ENCODE data around the gene TCP11L2. TPM values are rescaled to one million over a fixed set of nuclear protein-coding genes. Genes with fewer than 3 reads are reported as not detected.

TCP11L2 gene
- total RNA-seq, 1 experiment from 2014 or later = 10.2 TPM

DNA sequence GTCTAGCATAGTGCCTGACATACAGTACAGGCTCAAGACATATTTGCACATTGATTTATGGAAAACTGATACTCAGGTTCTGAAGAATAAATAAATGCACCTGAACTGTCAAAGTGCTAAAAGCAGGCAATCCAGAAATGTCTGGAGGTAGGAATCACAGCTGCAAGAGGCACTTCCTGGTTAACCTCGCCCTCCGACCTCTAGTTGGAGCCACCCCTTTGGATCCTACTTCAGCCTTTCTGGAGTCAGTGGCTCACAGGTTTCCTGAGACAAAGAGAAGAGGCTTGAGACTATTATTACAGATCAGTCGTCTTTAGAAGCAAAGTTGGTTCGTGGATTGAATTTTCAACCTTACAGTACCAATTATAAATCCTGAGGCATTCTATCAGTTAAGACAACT lies 13.0 kb downstream of the TCP11L2 start:
- no peak overlapping the region for H3K4me3 Mint-ChIP-seq (ENCODE audit: unreplicated experiment)
- no TSS peak for BruUV-seq (replicated peaks)
- POLR2A ChIA-PET = interaction anchor here (1.2 to 6.1 kb wide), 2 partner anchors 12 to 28 kb away, joined by 3 to 62 read pairs; partner anchors contain the start of gene TCP11L2
- TF ChIP-seq, protein P1, sequence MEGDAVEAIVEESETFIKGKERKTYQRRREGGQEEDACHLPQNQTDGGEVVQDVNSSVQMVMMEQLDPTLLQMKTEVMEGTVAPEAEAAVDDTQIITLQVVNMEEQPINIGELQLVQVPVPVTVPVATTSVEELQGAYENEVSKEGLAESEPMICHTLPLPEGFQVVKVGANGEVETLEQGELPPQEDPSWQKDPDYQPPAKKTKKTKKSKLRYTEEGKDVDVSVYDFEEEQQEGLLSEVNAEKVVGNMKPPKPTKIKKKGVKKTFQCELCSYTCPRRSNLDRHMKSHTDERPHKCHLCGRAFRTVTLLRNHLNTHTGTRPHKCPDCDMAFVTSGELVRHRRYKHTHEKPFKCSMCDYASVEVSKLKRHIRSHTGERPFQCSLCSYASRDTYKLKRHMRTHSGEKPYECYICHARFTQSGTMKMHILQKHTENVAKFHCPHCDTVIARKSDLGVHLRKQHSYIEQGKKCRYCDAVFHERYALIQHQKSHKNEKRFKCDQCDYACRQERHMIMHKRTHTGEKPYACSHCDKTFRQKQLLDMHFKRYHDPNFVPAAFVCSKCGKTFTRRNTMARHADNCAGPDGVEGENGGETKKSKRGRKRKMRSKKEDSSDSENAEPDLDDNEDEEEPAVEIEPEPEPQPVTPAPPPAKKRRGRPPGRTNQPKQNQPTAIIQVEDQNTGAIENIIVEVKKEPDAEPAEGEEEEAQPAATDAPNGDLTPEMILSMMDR (IDR thresholded peaks at IDR 0.05; ENCODE audit: unreplicated experiment) = no peak
- peaks cover 13% of the 10 kb centered on the region for H3K4me1 Mint-ChIP-seq (ENCODE audit: insufficient read depth, unreplicated experiment)
- DNase-seq (ENCODE audit: unreplicated experiment) = no peak
- no peak overlapping the region for H3K27ac Mint-ChIP-seq (ENCODE audit: low read depth, unreplicated experiment)
- H3K9me3 Mint-ChIP-seq (ENCODE audit: unreplicated experiment) = no peaks in the 10 kb centered on the region
- intact Hi-C loops (cut with micrococcal nuclease) = no loop called here
- peaks cover 47% of the 10 kb centered on the region for H3K36me3 Mint-ChIP-seq (ENCODE audit: insufficient read depth, unreplicated experiment)
- H3K27me3 Mint-ChIP-seq (ENCODE audit: insufficient read depth, unreplicated experiment) = no peaks in the 10 kb centered on the region
- CTCF ChIA-PET = interaction anchor here (0.7 to 2.9 kb wide), 5 partner anchors 11 to 92 kb away, joined by 3 to 13 read pairs (median 4); no protein-coding TSS in a partner anchor

DNA sequence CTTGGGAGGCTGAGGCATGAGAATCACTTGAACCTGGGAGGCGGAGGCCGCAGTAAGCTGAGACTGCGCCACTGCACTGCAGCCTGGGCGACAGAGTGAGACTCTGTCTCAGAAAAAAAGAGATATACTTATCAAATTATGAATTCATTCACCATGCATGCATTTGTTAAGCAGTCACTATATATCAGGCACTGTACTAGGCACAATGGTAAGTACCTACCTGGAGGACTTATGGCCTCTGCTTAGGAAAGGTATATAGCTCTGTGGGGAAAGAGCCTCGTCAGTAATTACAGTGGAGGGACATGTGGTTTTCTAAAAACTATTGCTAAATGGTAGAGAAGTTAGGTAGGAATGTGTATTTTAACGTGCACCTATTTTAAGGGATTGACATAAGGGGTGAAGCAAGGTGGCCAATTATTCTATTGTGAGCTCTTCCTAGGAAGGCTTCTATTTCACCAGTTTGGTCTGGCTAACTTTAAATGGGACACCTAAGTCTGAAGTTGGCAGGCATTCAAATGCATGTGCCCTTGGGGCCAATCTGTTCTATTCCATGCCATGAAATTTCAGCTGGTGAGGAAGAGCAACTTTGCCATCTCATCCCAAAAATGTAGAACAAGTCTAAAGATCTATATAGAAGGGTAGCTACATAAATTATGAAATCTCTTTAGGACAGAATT lies 15.0 kb downstream of the TCP11L2 start:
- H3K4me1 Mint-ChIP-seq (ENCODE audit: insufficient read depth, unreplicated experiment) = peaks cover 13% of the 10 kb centered on the region
- peaks cover 58% of the 10 kb centered on the region for H3K36me3 Mint-ChIP-seq (ENCODE audit: insufficient read depth, unreplicated experiment)
- POLR2A ChIA-PET = interaction anchor here (1.0 to 6.1 kb wide), 11 partner anchors 8 to 75 kb away, joined by 3 to 62 read pairs (median 4); partner anchors contain the start of genes POLR3B and TCP11L2
- TF ChIP-seq, protein P1 (IDR thresholded peaks at IDR 0.05; ENCODE audit: unreplicated experiment) = no peak
- peak overlapping the region; percentile 21 for H3K27ac Mint-ChIP-seq (ENCODE audit: low read depth, unreplicated experiment)
- CTCF ChIA-PET = interaction anchor here (0.5 to 2.9 kb wide), 10 partner anchors 9 to 1676 kb away, joined by 3 to 13 read pairs (median 4); partner anchors contain the start of gene POLR3B
- H3K4me3 Mint-ChIP-seq (ENCODE audit: unreplicated experiment) = no peak overlapping the region
- no TSS peak for BruUV-seq (replicated peaks)
- no peaks in the 10 kb centered on the region for H3K9me3 Mint-ChIP-seq (ENCODE audit: unreplicated experiment)
- peak; percentile 90 for DNase-seq (ENCODE audit: unreplicated experiment)
- H3K27me3 Mint-ChIP-seq (ENCODE audit: insufficient read depth, unreplicated experiment) = no peaks in the 10 kb centered on the region
- intact Hi-C loops (cut with micrococcal nuclease) = no loop called here

DNA sequence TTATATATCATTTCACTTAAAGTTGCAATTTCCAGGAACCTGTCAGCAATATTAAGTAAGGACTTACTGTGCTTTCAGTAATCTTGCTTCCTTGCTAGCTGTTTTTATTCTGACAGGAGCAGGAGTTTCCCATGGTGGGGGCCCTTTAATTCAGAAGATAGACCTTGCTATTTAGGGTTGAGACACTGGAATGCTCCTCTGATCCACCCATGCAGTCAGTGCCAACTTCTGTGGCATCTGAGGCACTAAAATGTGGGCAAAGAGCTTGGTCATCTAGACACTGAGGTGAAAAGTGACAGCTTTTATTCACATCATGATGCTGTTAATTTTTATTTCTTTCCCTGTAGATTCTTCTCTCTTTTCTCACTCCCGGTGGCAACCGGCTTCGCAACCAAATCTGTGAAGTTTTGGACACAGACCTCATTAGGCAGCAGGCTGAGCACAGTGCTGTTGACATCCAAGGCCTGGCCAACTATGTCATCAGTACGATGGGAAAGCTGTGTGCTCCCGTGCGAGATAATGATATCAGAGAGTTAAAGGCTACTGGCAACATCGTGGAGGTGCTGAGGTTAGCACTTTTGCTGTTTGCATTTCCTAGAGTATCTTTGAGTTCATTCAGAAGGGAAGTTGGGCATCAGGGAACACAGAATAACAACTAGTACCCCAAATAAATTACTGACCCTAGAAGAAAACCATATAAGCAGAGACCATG lies 18.8 kb downstream of the TCP11L2 start:
- TF ChIP-seq, protein P1 (IDR thresholded peaks at IDR 0.05; ENCODE audit: unreplicated experiment) = no peak
- ChIA-PET POLR2A (interaction anchor here (1.3 to 1.9 kb wide), 2 partner anchors 21 to 37 kb away, joined by 5 to 8 read pairs; partner anchors contain the start of gene POLR3B), CTCF (interaction anchor here (0.6 to 2.5 kb wide), 7 partner anchors 14 to 1943 kb away, joined by 3 to 10 read pairs (median 3); partner anchors contain the start of gene POLR3B)
- Mint-ChIP-seq H3K36me3 (ENCODE audit: insufficient read depth, unreplicated experiment) (peaks cover 51% of the 10 kb centered on the region), H3K4me1 (ENCODE audit: insufficient read depth, unreplicated experiment) (peaks cover 13% of the 10 kb centered on the region), H3K9me3 (ENCODE audit: unreplicated experiment) (no peaks in the 10 kb centered on the region), H3K27ac (ENCODE audit: low read depth, unreplicated experiment) (no peak overlapping the region), H3K27me3 (ENCODE audit: insufficient read depth, unreplicated experiment) (no peaks in the 10 kb centered on the region), H3K4me3 (ENCODE audit: unreplicated experiment) (no peak overlapping the region)
- DNase-seq (ENCODE audit: unreplicated experiment) = no peak
- no TSS peak for BruUV-seq (replicated peaks)
- intact Hi-C loops (cut with micrococcal nuclease) = no loop called here

DNA sequence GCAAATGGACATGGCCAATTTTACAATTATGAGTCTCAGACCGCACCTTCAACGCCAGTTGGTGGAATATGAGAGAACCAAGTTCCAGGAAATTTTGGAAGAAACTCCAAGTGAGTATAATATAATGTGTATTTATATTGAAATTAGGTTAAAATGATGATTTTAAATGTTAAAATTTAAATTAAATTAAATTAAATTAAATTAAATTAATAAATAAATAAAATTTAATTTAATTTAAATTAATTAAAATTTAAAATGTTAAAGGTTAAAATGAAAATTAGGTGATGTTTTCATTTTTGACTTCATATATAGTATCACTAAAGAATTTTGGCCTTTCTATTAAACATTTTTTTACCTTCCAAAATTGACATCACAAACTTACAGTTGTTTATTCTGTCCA lies 21.0 kb downstream of the TCP11L2 start:
- Mint-ChIP-seq H3K4me3 (ENCODE audit: unreplicated experiment) (no peak overlapping the region), H3K36me3 (ENCODE audit: insufficient read depth, unreplicated experiment) (peaks cover 48% of the 10 kb centered on the region)
- BruUV-seq (replicated peaks) = no TSS peak

More for the DNA sequence above, 21.0 kb downstream of the TCP11L2 start:
- TF ChIP-seq, protein P1 (IDR thresholded peaks at IDR 0.05; ENCODE audit: unreplicated experiment) = no peak
- Mint-ChIP-seq H3K27me3 (ENCODE audit: insufficient read depth, unreplicated experiment) (no peaks in the 10 kb centered on the region), H3K27ac (ENCODE audit: low read depth, unreplicated experiment) (no peak overlapping the region), H3K9me3 (ENCODE audit: unreplicated experiment) (no peaks in the 10 kb centered on the region), H3K4me1 (ENCODE audit: insufficient read depth, unreplicated experiment) (no peaks in the 10 kb centered on the region)
- ChIA-PET POLR2A (no interaction called here), CTCF (no interaction called here)
- intact Hi-C loops (cut with micrococcal nuclease) = no loop called here
- DNase-seq (ENCODE audit: unreplicated experiment) = no peak

All from MCF 10A (cell line).